ENCODE data around the gene LY6G5C. TPM values are rescaled to one million over a fixed set of nuclear protein-coding genes. Genes with fewer than 3 reads are reported as not detected.

The LY6G5C gene
- total and polyA plus RNA-seq, 2 donors (not counting 3 experiments of a cell fraction or from before 2014, with no cell fraction given) = 8.2 to 11.4 TPM

- intact Hi-C loops (cut with micrococcal nuclease) (loop anchor here (2.0 kb wide), 2 partner anchors 28 to 36 kb away; no protein-coding TSS in a partner anchor), dilution Hi-C loops (cut with MboI; ENCODE audit: extremely low pct_ligation_motif_present, low sequenced_read_pairs) (no loop called here)
- peaks cover 21% of the 10 kb centered on the region for H3K79me2 ChIP-seq (ENCODE audit: control insufficient read depth, insufficient read depth, low read length)
- FAIRE-seq (no peak), DNase-seq (ENCODE audit: low read depth, low spot score) (no peak)
- no peaks in the 10 kb centered on the region for H3K27me3 ChIP-seq (ENCODE audit: control insufficient read depth in 2 of 2, insufficient read depth in 2 of 2, low read length in 2 of 2)
- peak overlapping the region; percentile 59 to 80 (median 74) for H3K4me3 ChIP-seq (replicated peaks in 1 of 3; ENCODE audit: insufficient read depth in 1 of 3, low read depth in 1 of 3, low read length in 3 of 3)
- peak overlapping the region; percentile 90 for H3K9ac ChIP-seq (replicated peaks; ENCODE audit: extremely low read depth, insufficient read depth, low read length)
- peaks cover 0 to 3% of the 10 kb centered on the region in 2 experiments for H3K36me3 ChIP-seq (ENCODE audit: control insufficient read depth in 2 of 2, extremely low read depth in 1 of 2, insufficient read depth in 2 of 2, low read length in 2 of 2)
- no TSS peak for BruUV-seq (replicated peaks)
- H2AFZ ChIP-seq (ENCODE audit: low read depth, low read length) = peak overlapping the region; percentile 13
- H3K27ac ChIP-seq (ENCODE audit: insufficient read depth, low read depth, low read length) = peak overlapping the region; percentile 77
- ChIA-PET POLR2A (interaction anchor here (1.2 kb wide), 1 partner anchor 38 kb away, joined by 5 read pairs; the partner anchor contains the start of gene MSH5), CTCF (interaction anchor here (1.2 to 1.9 kb wide), 9 partner anchors 8 to 129 kb away, joined by 3 to 9 read pairs (median 7); partner anchors contain the start of genes DDAH2, LSM2, LY6G5C and LY6G6D)
- H4K20me1 ChIP-seq (replicated peaks; ENCODE audit: control insufficient read depth, extremely low read depth, insufficient read depth, low read length) = no peaks in the 10 kb centered on the region
- peaks cover 11% of the 10 kb centered on the region for H3K4me1 ChIP-seq (ENCODE audit: control insufficient read depth, extremely low read depth, insufficient read depth, low read length)
- peak overlapping the region; percentile 78 for H3K4me2 ChIP-seq (ENCODE audit: insufficient read depth, low read length)
- H3K9me1 ChIP-seq (replicated peaks; ENCODE audit: control insufficient read depth, extremely low read depth, insufficient read depth, low read length) = no peaks in the 10 kb centered on the region
- TF ChIP-seq GATA2 (IDR thresholded peaks at IDR 0.05; ENCODE audit: insufficient read depth, insufficient read length, low read depth, low read length) (no peak), JUN (IDR thresholded peaks at IDR 0.05; ENCODE audit: borderline replicate concordance, insufficient read depth, insufficient read length, low read depth) (no peak), POLR2A (IDR thresholded peaks at IDR 0.05; ENCODE audit: low read depth, low read length) (no peak), EZH2 (IDR thresholded peaks at IDR 0.05; ENCODE audit: borderline replicate concordance, low read depth, low read length, severe bottlenecking) (no peak), FOS (IDR thresholded peaks at IDR 0.05; ENCODE audit: borderline replicate concordance, insufficient read depth, low read length) (no peak), POLR2AphosphoS5 (IDR thresholded peaks at IDR 0.05; ENCODE audit: insufficient read depth, low read depth, low read length) (no peak), CTCF (IDR thresholded peaks at IDR 0.05; ENCODE audit: extremely low read depth in 1 of 2, insufficient read depth in 1 of 2, low read depth in 1 of 2, low read length in 2 of 2) (no peak), MYC (IDR thresholded peaks at IDR 0.05; ENCODE audit: low read depth, low read length) (no peak)
- H3K9me3 ChIP-seq (replicated peaks; ENCODE audit: control insufficient read depth, insufficient read depth, low read length) = no peaks in the 10 kb centered on the region
These were observed 21.5 kb upstream of the LY6G5C start for GRCh38 chr6:31702405-31702818.

Measured in endothelial cell of umbilical vein (primary cell).